ENCODE results near the gene PSMD10. TPM values are rescaled to one million over a fixed set of nuclear protein-coding genes. Genes with fewer than 3 reads are reported as not detected.

The PSMD10 gene
- total RNA-seq, 4 donors from 2014 or later, result 32.2 to 46.0 (median 34.1) TPM

GRCh38 chrX:108055546-108055945 lies 35.8 kb downstream of the PSMD10 start:
- no peak for TF ChIP-seq CTCF (IDR thresholded peaks at IDR 0.05; ENCODE audit: low read depth)

GRCh38 chrX:108053218-108053617 lies 38.1 kb downstream of the PSMD10 start:
- no peak for TF ChIP-seq CTCF (IDR thresholded peaks at IDR 0.05; ENCODE audit: low read depth)

- no peak for TF ChIP-seq CTCF (IDR thresholded peaks at IDR 0.05; ENCODE audit: low read depth)
Measured at GRCh38 chrX:108049649-108050048, 41.7 kb downstream of the PSMD10 start.

- no peak for TF ChIP-seq CTCF (IDR thresholded peaks at IDR 0.05; ENCODE audit: low read depth)
Measured at GRCh38 chrX:108044554-108045256, 46.6 kb downstream of the PSMD10 start, which contains the start of gene VSIG1. Gene VSIG1 (plus strand): TSS chrX:108045065. CDS start chrX:108045131, 66 bp downstream.

GRCh38 chrX:108036298-108036973 lies 54.9 kb downstream of the PSMD10 start:
- no peak for TF ChIP-seq CTCF (IDR thresholded peaks at IDR 0.05; ENCODE audit: low read depth)

GRCh38 chrX:108034725-108035124 lies 56.6 kb downstream of the PSMD10 start:
- no peak for TF ChIP-seq CTCF (IDR thresholded peaks at IDR 0.05; ENCODE audit: low read depth)

Other genes starting within 250 kb of the PSMD10 start
- gene TEX13B, start 109.2 kb downstream of the PSMD10 start, total RNA-seq, result not detected
- gene VSIG1, start 46.5 kb downstream of the PSMD10 start, total RNA-seq, result not detected
- gene ATG4A, start 236 bp upstream of the PSMD10 start, total RNA-seq, result 10 to 100 TPM in 2 of 4 donors, 1 to 10 TPM in 2; 9.7 to 13.4 (median 10.3) TPM